ENCODE data around the gene RENBP. TPM values are rescaled to one million over a fixed set of nuclear protein-coding genes. Genes with fewer than 3 reads are reported as not detected.

RENBP gene
- total RNA-seq, 2 experiments from 2014 or later: 8.2 to 8.4 TPM

DNA sequence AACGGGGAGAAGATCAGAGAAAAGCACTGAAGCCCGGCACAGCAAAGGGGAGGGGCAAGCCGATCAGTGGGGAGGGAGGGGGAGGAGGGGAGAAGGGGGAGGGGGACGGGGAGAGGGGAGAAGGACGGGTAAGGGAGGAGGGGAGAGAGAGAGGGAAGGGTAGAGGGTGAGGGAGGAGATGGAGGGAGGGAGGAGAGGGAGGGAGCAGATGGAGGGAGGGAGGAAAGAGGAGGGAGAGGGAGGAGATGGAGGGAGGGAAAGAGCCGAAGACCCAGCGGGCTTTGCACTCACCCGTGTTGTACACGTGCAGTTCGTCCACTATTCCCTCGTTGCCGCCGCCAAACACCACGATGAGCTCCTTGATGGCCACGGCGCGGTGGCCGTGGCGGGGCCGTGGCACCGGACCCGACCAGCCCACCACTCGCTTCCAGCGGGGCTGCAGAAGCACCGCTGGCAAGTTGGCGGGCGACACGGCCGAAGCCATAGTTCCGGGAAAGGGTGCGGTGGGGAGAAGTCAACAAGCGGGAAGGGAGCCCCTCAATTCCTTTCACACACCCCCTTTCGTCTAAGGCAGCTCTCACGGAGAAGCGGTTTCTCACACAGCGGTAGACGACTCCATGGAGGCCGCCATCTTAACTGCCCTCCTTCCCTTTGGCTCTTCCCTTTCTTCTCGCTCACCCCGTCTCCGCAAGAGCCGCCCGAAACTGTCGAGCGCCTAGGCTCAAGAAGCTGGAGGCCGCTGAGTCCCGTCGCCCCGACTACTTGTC, 26.1 kb upstream of the RENBP start:
- POLR2A ChIA-PET: interaction anchor here (0.8 to 8.7 kb wide), 7 partner anchors 11 to 398 kb away, joined by 3 to 68 read pairs (median 5); partner anchors contain the start of genes ARHGAP4 and MECP2
- intact Hi-C loops (cut with micrococcal nuclease): loop anchor here (1.0 to 10.0 kb wide), 3 partner anchors 124 to 404 kb away; partner anchors contain the start of genes ABCD1, BCAP31, EMD and FLNA
- H3K27me3 Mint-ChIP-seq: no peaks in the 10 kb centered on the region
- DNase-seq: peak; percentile 50
- H3K4me3 Mint-ChIP-seq: peak overlapping the region; percentile 100
- peaks cover 19% of the 10 kb centered on the region for H3K36me3 Mint-ChIP-seq
- H3K4me1 Mint-ChIP-seq (ENCODE audit: low read depth): peaks cover 35% of the 10 kb centered on the region
- CTCF ChIA-PET: interaction anchor here (0.5 to 1.3 kb wide), 4 partner anchors 11 to 42 kb away, joined by 3 to 4 read pairs (median 4); no protein-coding TSS in a partner anchor
- no peaks in the 10 kb centered on the region for H3K9me3 Mint-ChIP-seq
- H3K27ac Mint-ChIP-seq: peak overlapping the region; percentile 100

GRCh38 chrX:153969904-153970356, 25.5 kb upstream of the RENBP start:
- peak overlapping the region; percentile 100 for H3K4me3 Mint-ChIP-seq
- ChIA-PET CTCF (interaction anchor here (1.3 to 3.5 kb wide), 2 partner anchors 12 to 47 kb away, joined by 4 to 11 read pairs; no protein-coding TSS in a partner anchor), POLR2A (interaction anchor here (2.3 to 8.7 kb wide), 3 partner anchors 12 to 44 kb away, joined by 6 to 68 read pairs (median 40); partner anchors contain the start of gene ARHGAP4)
- peaks cover 19% of the 10 kb centered on the region for H3K36me3 Mint-ChIP-seq
- H3K27ac Mint-ChIP-seq: peak overlapping the region; percentile 90
- H3K27me3 Mint-ChIP-seq: no peaks in the 10 kb centered on the region
- intact Hi-C loops (cut with micrococcal nuclease): loop anchor here (5.0 to 10.0 kb wide), 3 partner anchors 52 to 405 kb away; partner anchors contain the start of genes EMD, FLNA and MECP2
- no peaks in the 10 kb centered on the region for H3K9me3 Mint-ChIP-seq
- peaks cover 37% of the 10 kb centered on the region for H3K4me1 Mint-ChIP-seq (ENCODE audit: low read depth)
- no peak for DNase-seq

DNA sequence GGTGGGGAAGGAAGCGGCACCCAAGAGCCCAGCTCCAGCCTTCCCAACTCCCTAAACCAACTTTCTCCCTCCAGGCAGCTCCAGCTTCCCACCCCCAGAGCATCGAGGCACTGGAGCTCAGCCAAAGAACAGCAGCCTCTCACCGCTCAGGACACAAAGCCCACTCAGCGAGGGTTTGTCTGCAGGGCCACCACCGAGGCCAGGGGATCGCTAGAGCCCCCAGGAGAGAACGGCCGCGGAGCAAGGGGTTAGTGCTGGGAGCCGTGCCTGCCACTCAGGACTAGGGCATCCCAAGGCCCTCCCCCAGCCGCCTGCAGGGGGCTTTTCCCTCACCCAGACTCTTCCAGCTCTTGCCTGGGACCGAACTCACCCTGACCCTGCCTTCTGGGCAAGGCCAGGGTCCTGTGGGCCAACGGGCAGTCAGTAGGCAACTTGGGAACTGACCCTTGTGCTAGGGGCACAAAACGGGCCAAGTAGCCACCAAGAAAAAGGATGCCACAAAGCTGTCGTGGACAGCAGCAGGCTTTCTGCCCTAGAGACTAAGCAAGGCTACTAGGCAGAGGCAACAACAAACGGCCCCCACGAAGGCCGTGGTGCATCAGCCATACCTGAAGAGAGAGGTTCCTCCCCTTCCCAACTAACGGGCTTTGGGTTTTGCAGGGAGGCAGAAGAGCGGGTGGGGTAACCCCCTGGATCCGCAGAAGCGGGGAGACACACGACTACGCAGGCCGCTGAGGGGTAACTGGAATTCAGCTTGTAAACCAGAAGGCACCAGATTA, 24.9 kb upstream of the RENBP start:
- DNase-seq: no peak
- H3K36me3 Mint-ChIP-seq: peaks cover 19% of the 10 kb centered on the region
- ChIA-PET POLR2A (interaction anchor here (0.8 to 8.7 kb wide), 4 partner anchors 12 to 44 kb away, joined by 3 to 68 read pairs (median 23); partner anchors contain the start of gene ARHGAP4), CTCF (interaction anchor here (0.6 to 3.5 kb wide), 5 partner anchors 13 to 61 kb away, joined by 3 to 11 read pairs (median 5); no protein-coding TSS in a partner anchor)
- H3K27me3 Mint-ChIP-seq: no peaks in the 10 kb centered on the region
- intact Hi-C loops (cut with micrococcal nuclease): loop anchor here (5.0 kb wide), 1 partner anchor 53 kb away; no protein-coding TSS in a partner anchor
- H3K9me3 Mint-ChIP-seq: no peaks in the 10 kb centered on the region
- H3K4me1 Mint-ChIP-seq (ENCODE audit: low read depth): peaks cover 31% of the 10 kb centered on the region
- H3K4me3 Mint-ChIP-seq: peak overlapping the region; percentile 100
- H3K27ac Mint-ChIP-seq: peak overlapping the region; percentile 90

- ChIA-PET POLR2A (interaction anchor here (0.8 to 8.7 kb wide), 3 partner anchors 13 to 43 kb away, joined by 3 to 68 read pairs (median 40); partner anchors contain the start of gene ARHGAP4), CTCF (interaction anchor here (0.9 to 3.5 kb wide), 4 partner anchors 22 to 567 kb away, joined by 3 to 11 read pairs (median 6); no protein-coding TSS in a partner anchor)
- peak; percentile 65 for DNase-seq
- Mint-ChIP-seq H3K9me3 (no peaks in the 10 kb centered on the region), H3K27me3 (no peaks in the 10 kb centered on the region), H3K4me3 (peak overlapping the region; percentile 100), H3K4me1 (ENCODE audit: low read depth) (peaks cover 25% of the 10 kb centered on the region), H3K36me3 (peaks cover 19% of the 10 kb centered on the region), H3K27ac (peak overlapping the region; percentile 90)
- intact Hi-C loops (cut with micrococcal nuclease): loop anchor here (5.0 kb wide), 1 partner anchor 54 kb away; no protein-coding TSS in a partner anchor
These were observed 24.3 kb upstream of the RENBP start for GRCh38 chrX:153968754-153969124.

GRCh38 chrX:153968255-153968654, 23.8 kb upstream of the RENBP start:
- ChIA-PET POLR2A (interaction anchor here (0.8 to 8.7 kb wide), 7 partner anchors 13 to 50 kb away, joined by 3 to 68 read pairs (median 3); partner anchors contain the start of gene ARHGAP4), CTCF (interaction anchor here (0.9 to 3.5 kb wide), 7 partner anchors 21 to 567 kb away, joined by 3 to 31 read pairs (median 5); partner anchors contain the start of gene PLXNB3)
- DNase-seq: no peak
- no peaks in the 10 kb centered on the region for H3K27me3 Mint-ChIP-seq
- intact Hi-C loops (cut with micrococcal nuclease): loop anchor here (5.0 kb wide), 1 partner anchor 54 kb away; no protein-coding TSS in a partner anchor
- peaks cover 25% of the 10 kb centered on the region for H3K4me1 Mint-ChIP-seq (ENCODE audit: low read depth)
- peak overlapping the region; percentile 90 for H3K27ac Mint-ChIP-seq
- H3K9me3 Mint-ChIP-seq: no peaks in the 10 kb centered on the region
- peak overlapping the region; percentile 100 for H3K4me3 Mint-ChIP-seq
- H3K36me3 Mint-ChIP-seq: peaks cover 19% of the 10 kb centered on the region

DNA sequence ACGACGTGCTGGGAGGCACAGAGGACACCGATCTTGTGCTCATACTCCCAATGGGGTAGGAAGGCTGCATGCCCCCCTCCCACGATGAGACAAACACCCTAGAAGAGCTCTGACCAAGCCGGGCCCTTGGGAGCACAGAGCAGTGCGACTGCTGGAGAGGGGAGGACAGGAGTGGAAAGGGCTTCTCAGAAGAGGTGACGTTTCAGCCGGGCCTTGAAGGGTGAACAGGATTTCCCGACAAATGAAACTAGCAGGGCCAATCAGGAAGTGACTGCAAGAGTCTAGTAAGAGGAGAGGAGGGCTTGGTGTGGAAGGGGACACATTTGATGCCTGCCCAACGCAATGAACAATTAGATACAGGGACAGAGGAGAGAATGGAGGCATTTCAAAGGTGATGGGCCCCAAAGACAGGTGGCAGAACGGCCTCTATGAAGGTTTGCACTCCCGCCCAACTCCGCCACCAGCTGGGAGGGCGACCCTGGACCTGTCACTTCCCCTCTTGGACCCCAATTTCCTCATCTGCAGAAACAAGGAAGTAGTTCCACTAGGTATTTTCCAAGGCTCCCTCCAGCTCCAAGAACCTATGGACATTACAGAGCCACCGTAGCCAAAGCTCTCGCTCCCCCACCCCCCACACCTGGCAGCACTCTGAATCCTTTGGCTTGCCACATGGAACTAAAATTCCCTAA, 23.2 kb upstream of the RENBP start:
- peak overlapping the region; percentile 90 for H3K27ac Mint-ChIP-seq
- POLR2A ChIA-PET: interaction anchor here (0.8 to 8.7 kb wide), 11 partner anchors 14 to 432 kb away, joined by 3 to 68 read pairs (median 3); partner anchors contain the start of gene ARHGAP4

GRCh38 chrX:153966841-153967535, 22.5 kb upstream of the RENBP start:
- ChIA-PET POLR2A (interaction anchor here (0.8 to 8.7 kb wide), 12 partner anchors 9 to 432 kb away, joined by 3 to 68 read pairs (median 3); partner anchors contain the start of gene ARHGAP4), CTCF (interaction anchor here (0.7 to 3.5 kb wide), 10 partner anchors 15 to 207 kb away, joined by 3 to 31 read pairs (median 4); no protein-coding TSS in a partner anchor)
- Mint-ChIP-seq H3K9me3 (no peaks in the 10 kb centered on the region), H3K4me1 (ENCODE audit: low read depth) (peaks cover 25% of the 10 kb centered on the region), H3K27ac (peak overlapping the region; percentile 90), H3K27me3 (no peaks in the 10 kb centered on the region), H3K36me3 (peaks cover 26% of the 10 kb centered on the region), H3K4me3 (peak overlapping the region; percentile 100)
- peak; percentile 78 for DNase-seq
- intact Hi-C loops (cut with micrococcal nuclease): loop anchor here (2.0 to 5.0 kb wide), 2 partner anchors 20 to 55 kb away; no protein-coding TSS in a partner anchor

More for the DNA sequence above, 23.2 kb upstream of the RENBP start:
- Mint-ChIP-seq H3K4me1 (ENCODE audit: low read depth) (peaks cover 25% of the 10 kb centered on the region), H3K4me3 (peak overlapping the region; percentile 100), H3K27me3 (no peaks in the 10 kb centered on the region), H3K9me3 (no peaks in the 10 kb centered on the region), H3K36me3 (peaks cover 21% of the 10 kb centered on the region)
- intact Hi-C loops (cut with micrococcal nuclease): loop anchor here (2.0 to 5.0 kb wide), 2 partner anchors 21 to 55 kb away; no protein-coding TSS in a partner anchor
- DNase-seq: peak; percentile 64
- CTCF ChIA-PET: interaction anchor here (0.7 to 3.5 kb wide), 11 partner anchors 17 to 568 kb away, joined by 3 to 31 read pairs (median 4); partner anchors contain the start of gene PLXNB3

- Mint-ChIP-seq H3K27ac (peak overlapping the region; percentile 90), H3K4me1 (ENCODE audit: low read depth) (peaks cover 25% of the 10 kb centered on the region), H3K36me3 (peaks cover 25% of the 10 kb centered on the region), H3K27me3 (no peaks in the 10 kb centered on the region), H3K4me3 (peak overlapping the region; percentile 100), H3K9me3 (no peaks in the 10 kb centered on the region)
- ChIA-PET CTCF (interaction anchor here (1.0 to 3.5 kb wide), 5 partner anchors 14 to 206 kb away, joined by 3 to 31 read pairs (median 4); no protein-coding TSS in a partner anchor), POLR2A (interaction anchor here (1.1 to 8.7 kb wide), 4 partner anchors 8 to 433 kb away, joined by 3 to 68 read pairs (median 4); partner anchors contain the start of gene ARHGAP4)
- no peak for DNase-seq
- intact Hi-C loops (cut with micrococcal nuclease): loop anchor here (2.0 to 5.0 kb wide), 2 partner anchors 19 to 56 kb away; no protein-coding TSS in a partner anchor
These were observed 21.8 kb upstream of the RENBP start for GRCh38 chrX:153966283-153966688.

DNA sequence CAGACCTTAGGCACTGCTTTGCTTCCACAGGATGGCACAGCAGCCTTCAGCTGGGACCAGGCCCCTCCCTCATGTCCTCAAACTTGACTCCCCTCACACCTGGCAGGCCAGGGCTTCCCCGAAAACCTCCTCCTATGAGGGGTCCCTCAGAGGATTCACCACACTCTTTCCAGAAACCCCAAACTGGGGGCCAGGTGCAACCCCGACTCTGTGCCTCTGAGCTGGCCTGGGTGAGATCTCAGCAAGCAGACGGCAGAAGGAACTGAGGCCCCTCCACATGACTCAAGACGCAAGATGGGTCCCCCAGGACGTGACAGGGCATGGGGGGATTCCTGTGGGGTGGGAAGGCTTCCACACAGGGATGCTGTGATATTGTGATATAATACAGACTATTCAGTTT, 21.0 kb upstream of the RENBP start:
- Mint-ChIP-seq H3K36me3 (peaks cover 23% of the 10 kb centered on the region), H3K27me3 (no peaks in the 10 kb centered on the region), H3K9me3 (no peaks in the 10 kb centered on the region), H3K4me3 (no peak overlapping the region), H3K27ac (peak overlapping the region; percentile 60), H3K4me1 (ENCODE audit: low read depth) (peaks cover 25% of the 10 kb centered on the region)
- DNase-seq: no peak
- ChIA-PET POLR2A (interaction anchor here (8.7 kb wide), 1 partner anchor 40 kb away, joined by 68 read pairs; the partner anchor contains the start of gene ARHGAP4), CTCF (no interaction called here)
- intact Hi-C loops (cut with micrococcal nuclease): loop anchor here (5.0 kb wide), 1 partner anchor 57 kb away; no protein-coding TSS in a partner anchor

GRCh38 chrX:153964105-153964504, 19.7 kb upstream of the RENBP start:
- no peak for DNase-seq
- Mint-ChIP-seq H3K27ac (no peak overlapping the region), H3K36me3 (peaks cover 18% of the 10 kb centered on the region), H3K9me3 (no peaks in the 10 kb centered on the region), H3K27me3 (no peaks in the 10 kb centered on the region), H3K4me1 (ENCODE audit: low read depth) (peaks cover 25% of the 10 kb centered on the region), H3K4me3 (no peak overlapping the region)
- CTCF ChIA-PET: interaction anchor here (3.6 kb wide), 1 partner anchor 17 kb away, joined by 12 read pairs; no protein-coding TSS in a partner anchor
- intact Hi-C loops (cut with micrococcal nuclease): no loop called here
- POLR2A ChIA-PET: no interaction called here
